RWPE2 (cell line): ENCODE measurements around the gene RHOBTB3.

ENCODE experiments used
- ATAC-seq: fragments of 200-7000 bp; cut with Tn5 transposase; 3 replicates; pipeline ENCODE4 v1.9.1; 2021; ENCODE audit warnings: low read depth
- DNase-seq: peaks from one replicate; pipeline ENCODE4 v3.0.0-alpha.2; 2020; ENCODE audit warnings: low spot score
- H3K27ac ChIP-seq: fragments of 450-650 bp; 2 replicates; pipeline ENCODE4 v1.5.1; 2017; ENCODE audit warnings: mild to moderate bottlenecking; ENCODE audit not compliant: poor library complexity, severe bottlenecking
- H3K27me3 ChIP-seq: fragments of 250-450 bp; sonication (Bioruptor Pico); 2 replicates; pipeline ENCODE4 v1.5.1; 2021; ENCODE audit warnings: mild to moderate bottlenecking, moderate library complexity; ENCODE audit not compliant: insufficient read depth, poor library complexity, severe bottlenecking
- H3K36me3 ChIP-seq: fragments of 250-450 bp; sonication (Bioruptor Pico); 2 replicates; pipeline ENCODE4 v1.5.1; 2020; ENCODE audit warnings: low read depth, mild to moderate bottlenecking, moderate library complexity
- H3K4me1 ChIP-seq: fragments of 250-450 bp; sonication (Bioruptor Pico); 2 replicates; pipeline ENCODE4 v1.5.1; 2021; ENCODE audit warnings: mild to moderate bottlenecking, moderate library complexity; ENCODE audit not compliant: insufficient read depth, poor library complexity, severe bottlenecking
- H3K4me3 ChIP-seq: fragments of 250-450 bp; sonication (Bioruptor Pico); 2 replicates; pipeline ENCODE4 v1.5.1; 2021; ENCODE audit warnings: mild to moderate bottlenecking, moderate library complexity; ENCODE audit not compliant: severe bottlenecking
- H3K9me3 ChIP-seq: fragments of 250-450 bp; sonication (Bioruptor Pico); 2 replicates; pipeline ENCODE4 v1.5.1; 2021; ENCODE audit warnings: mild to moderate bottlenecking, moderate library complexity; ENCODE audit not compliant: severe bottlenecking
- TF ChIP-seq, protein P1 (sequence below): fragments of 450-650 bp; IDR thresholded peaks from one replicate; pipeline ENCODE4 v1.5.1; 2017; ENCODE audit warnings: mild to moderate bottlenecking, moderate library complexity; ENCODE audit not compliant: poor library complexity, severe bottlenecking

RHOBTB3 gene

DNA sequence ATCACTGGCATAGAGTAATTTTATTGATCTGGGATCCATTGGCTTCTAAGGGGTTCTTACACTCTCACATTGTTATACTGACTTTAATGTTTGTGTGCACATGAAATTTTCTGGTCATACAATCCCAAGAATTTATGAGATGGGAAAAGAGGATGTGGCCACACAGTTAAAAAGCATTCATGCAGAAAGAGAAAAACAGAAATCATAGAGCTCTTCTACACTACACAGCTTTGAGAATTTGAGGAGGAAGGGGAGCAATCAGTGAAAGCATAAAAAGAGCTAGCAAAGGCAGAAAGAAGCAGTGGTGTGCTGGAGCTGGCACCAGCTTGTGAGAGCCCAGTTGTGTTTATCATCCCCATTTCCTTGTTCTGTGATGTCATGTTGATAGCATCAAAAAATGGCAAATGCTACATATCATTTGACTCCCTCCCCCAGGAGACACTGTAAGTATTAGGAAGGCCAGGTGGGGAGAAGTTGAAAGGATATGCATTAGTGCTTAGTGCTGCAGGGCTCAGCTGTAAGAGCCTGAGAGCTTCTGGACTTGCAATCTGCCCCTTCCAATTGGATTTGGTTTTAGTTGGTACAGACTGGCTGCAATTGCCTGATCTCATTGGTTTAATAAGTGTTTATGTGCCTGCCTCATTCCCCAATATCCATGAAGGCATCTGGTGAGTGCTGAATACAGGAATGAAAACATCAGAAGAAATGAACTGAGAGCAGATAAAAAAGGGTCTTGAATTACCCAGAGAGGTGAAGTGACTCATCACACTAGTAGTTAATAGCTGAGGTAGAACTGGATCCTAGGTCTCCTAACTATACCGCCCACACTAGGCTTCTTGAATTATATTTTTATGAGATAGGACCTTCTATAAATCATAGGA lies 30.9 kb downstream of the RHOBTB3 start:
- H3K27me3 ChIP-seq, result no peaks in the 10 kb centered on the region
- H3K4me3 ChIP-seq, result no peak overlapping the region
- H3K4me1 ChIP-seq, result peaks cover 15% of the 10 kb centered on the region
- no peaks in the 10 kb centered on the region for H3K36me3 ChIP-seq
- DNase-seq (no peak), ATAC-seq (no peak)
- H3K9me3 ChIP-seq, result no peaks in the 10 kb centered on the region
- TF ChIP-seq, protein P1, sequence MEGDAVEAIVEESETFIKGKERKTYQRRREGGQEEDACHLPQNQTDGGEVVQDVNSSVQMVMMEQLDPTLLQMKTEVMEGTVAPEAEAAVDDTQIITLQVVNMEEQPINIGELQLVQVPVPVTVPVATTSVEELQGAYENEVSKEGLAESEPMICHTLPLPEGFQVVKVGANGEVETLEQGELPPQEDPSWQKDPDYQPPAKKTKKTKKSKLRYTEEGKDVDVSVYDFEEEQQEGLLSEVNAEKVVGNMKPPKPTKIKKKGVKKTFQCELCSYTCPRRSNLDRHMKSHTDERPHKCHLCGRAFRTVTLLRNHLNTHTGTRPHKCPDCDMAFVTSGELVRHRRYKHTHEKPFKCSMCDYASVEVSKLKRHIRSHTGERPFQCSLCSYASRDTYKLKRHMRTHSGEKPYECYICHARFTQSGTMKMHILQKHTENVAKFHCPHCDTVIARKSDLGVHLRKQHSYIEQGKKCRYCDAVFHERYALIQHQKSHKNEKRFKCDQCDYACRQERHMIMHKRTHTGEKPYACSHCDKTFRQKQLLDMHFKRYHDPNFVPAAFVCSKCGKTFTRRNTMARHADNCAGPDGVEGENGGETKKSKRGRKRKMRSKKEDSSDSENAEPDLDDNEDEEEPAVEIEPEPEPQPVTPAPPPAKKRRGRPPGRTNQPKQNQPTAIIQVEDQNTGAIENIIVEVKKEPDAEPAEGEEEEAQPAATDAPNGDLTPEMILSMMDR, result no peak
- H3K27ac ChIP-seq, result no peak overlapping the region

DNA sequence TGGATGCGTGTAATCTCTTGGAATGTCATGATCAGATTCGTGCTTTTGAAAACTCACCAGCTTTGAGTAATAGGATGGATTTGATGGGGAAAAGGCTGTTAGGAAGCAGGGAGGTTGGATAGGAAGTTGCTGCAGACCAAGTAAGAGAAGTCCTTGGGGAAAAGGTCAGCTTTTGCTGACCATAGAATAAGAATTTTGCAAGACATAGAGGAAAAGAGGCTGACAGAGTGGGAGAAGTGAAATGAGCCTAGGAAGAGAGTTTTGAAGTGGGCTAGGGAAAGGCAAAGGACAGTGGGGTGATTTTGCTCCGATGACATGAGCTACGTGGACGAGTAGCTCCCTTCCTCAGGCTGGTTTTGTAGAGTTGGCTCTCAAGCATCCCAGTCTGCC lies 31.5 kb downstream of the RHOBTB3 start:
- H3K27ac ChIP-seq, result no peak overlapping the region
- DNase-seq, result no peak
- H3K27me3 ChIP-seq, result no peaks in the 10 kb centered on the region
- no peaks in the 10 kb centered on the region for H3K9me3 ChIP-seq
- no peak for ATAC-seq
- no peak overlapping the region for H3K4me3 ChIP-seq
- TF ChIP-seq, protein P1, result no peak
- H3K36me3 ChIP-seq, result no peaks in the 10 kb centered on the region
- peaks cover 15% of the 10 kb centered on the region for H3K4me1 ChIP-seq

DNA sequence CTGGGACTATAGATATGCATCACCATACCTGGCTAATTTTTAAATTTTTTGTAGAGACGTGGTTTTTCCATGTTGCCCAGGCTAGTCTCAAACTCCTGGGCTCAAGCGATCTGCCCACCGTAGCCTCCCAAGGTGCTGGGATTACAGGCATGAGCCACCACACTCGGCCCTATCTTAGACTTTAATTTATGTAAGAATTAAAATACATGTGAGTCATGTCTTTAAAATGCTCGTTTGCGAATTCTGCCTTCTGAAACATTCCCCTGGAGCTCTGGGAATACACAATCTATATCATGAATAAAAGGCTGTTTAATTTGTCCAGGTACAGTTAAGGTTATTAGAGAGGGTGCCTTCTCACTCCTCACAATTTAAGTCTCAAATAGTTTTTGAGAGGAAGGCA lies 32.8 kb downstream of the RHOBTB3 start:
- DNase-seq (no peak), ATAC-seq (no peak)
- Histone ChIP-seq H3K9me3 (no peaks in the 10 kb centered on the region), H3K4me3 (no peak overlapping the region), H3K36me3 (no peaks in the 10 kb centered on the region), H3K27ac (no peak overlapping the region), H3K27me3 (no peaks in the 10 kb centered on the region), H3K4me1 (peaks cover 15% of the 10 kb centered on the region)
- TF ChIP-seq, protein P1, result no peak

DNA sequence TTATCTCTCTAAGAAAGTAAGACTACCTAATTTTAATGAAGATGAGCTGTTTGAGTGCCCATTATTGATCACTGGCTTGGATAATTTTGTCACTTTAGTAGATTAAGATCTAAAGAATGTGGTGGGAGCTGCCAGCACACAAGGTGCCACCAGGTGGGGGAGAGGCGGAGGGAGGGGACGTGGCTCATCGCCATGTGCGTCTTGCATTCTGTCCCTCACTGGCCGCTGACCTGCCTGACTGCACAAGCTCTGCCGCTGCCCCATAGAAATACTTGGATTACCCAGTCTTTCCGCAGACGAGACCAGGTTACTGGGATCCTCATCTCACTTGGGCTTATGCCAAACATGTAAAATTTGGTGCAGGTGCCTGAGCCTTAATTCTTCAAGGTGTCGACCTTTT lies 37.6 kb downstream of the RHOBTB3 start:
- TF ChIP-seq, protein P1, result no peak
- no peaks in the 10 kb centered on the region for H3K9me3 ChIP-seq
- no peak overlapping the region for H3K4me3 ChIP-seq
- H3K36me3 ChIP-seq, result no peaks in the 10 kb centered on the region
- H3K4me1 ChIP-seq, result peaks cover 20% of the 10 kb centered on the region
- no peak for ATAC-seq
- DNase-seq, result no peak
- no peaks in the 10 kb centered on the region for H3K27me3 ChIP-seq
- no peak overlapping the region for H3K27ac ChIP-seq
